Stimulated activated CD4-positive, alpha-beta T cell treated with anti-CD3 and anti-CD28 coated beads, TNF-alpha, amount 100 ng/mL, for 1 hour (primary cell): ENCODE measurements around the gene MZT1.

Source experiments
- DNase-seq, 3 donors: peaks; one replicate each; pipeline ENCODE4 v3.0.0-alpha.2; 2020; ENCODE audit warnings: low read depth in 3 of 3, low spot score in 1 of 3

The MZT1 gene

DNA sequence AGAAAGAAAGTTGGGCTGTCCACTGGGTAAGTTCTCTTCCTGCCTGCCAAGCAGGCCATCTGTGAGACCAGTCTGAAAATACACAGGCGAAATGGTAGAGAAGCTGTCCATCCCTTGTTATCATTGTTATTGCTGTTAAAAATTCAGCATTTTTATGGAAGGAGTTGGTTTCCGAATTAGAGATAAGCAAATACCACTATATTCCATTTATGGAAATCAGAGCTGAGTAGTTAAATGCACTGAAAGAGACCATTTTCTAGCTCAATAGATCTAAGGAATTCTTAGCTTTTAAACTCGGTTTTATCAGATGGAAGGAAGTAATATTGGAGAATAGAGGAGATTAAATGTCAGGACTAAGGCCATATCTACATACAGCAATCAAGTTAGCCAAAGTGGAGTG lies 40.7 kb downstream of the MZT1 start:
- DNase-seq = no peak

DNA sequence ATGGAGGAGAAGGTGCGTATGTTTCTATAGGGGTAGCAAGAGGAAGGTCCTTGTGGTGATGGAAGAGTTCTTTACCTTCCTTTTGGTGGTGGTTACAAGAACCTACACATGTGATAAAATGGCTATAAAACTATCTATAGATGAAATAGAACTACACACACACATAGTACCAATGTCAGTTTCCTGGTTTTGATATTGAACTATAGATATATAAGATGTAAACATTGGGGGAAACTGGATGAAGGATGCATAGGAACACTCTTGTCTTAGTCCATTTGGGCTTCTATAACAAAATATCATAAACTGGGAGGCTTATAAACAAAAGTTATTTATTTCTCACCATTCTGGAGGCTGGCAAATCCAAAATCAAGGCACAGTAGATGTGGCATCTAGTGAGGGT lies 47.1 kb downstream of the MZT1 start:
- DNase-seq = no peak

DNA sequence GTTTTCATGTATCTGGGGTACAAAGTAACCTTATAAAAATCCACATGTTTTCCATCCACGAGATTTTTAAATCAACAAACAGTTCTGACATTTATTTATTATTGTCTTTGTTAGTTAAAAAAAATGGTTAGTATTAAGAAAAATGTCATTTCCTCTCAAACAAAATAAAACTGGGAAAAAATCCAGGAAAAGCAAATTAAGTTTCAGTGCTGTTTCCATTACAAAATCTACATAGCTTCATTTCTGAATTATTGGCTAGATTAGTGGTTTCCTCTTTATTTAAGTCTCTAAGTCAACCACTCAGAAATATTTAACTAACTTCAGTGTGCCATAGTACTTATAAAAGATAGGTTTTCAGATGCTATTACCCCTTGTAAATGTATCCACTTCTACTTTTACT lies 49.1 kb downstream of the MZT1 start:
- no peak for DNase-seq

DNA sequence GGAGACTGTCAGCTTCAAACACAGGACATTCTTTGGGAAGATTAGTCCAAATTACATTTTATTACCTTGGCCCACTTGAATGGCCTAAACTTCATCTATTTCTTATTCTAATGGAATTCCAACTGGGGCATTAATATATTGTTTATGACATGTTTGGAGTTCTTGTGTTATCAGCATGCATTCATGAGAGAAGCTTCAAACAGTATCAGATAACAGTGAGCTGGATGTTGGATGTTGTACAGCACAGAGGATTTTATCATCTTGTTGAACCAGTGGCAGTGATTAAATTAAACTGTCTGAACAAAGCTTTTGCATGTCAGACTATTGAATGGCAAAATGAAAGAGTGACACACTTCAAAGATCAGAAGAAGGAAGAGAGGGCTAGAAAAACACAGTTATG lies 50.0 kb downstream of the MZT1 start:
- DNase-seq = no peak

DNA sequence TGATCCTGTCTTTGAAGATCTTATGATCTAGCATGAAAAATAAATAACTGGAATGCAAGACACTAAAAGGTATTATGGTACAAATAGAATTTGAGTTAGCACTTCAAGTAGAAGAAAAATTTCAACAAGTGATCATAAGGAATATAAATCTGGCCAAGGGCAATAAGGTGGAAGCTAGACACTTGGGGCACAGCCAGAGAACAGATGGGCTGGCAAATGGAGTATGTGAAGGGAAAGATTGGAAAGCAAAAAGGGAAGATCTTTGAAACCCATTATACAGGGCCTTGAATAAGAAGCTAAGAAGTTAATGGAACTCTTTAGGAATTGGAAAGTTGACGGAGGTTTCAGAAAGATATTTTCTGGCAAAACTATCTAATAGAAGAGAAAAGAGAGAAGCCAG lies 61.0 kb downstream of the MZT1 start:
- DNase-seq = no peak

DNA sequence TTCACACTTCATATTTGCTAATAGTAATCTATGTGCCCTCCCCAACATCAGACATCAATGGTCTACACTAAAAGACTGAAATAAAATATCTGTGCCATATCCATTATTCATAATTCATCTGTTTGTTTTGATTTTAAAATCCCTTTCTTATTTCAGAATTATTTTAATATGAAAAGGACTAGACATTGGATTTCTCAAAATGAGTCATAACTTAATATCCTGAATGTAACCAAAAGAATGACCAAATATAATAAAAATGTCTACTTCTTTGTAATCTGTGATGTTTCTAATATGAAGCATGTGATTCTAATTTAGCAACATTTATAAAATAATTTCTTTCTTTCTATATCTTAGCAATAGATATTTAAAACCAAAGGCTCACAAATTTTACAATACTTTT lies 64.9 kb downstream of the MZT1 start:
- DNase-seq = no peak
